Endothelial cell of umbilical vein (primary cell): ENCODE results near the gene GADD45A.

Source experiments
- EZH2 ChIP-seq: IDR thresholded peaks from 2 replicates; pipeline ENCODE4 v1.6.1; 2012; ENCODE audit warnings: borderline replicate concordance, low read depth, mild to moderate bottlenecking, moderate library complexity, low read length, inconsistent platforms; ENCODE audit not compliant: severe bottlenecking
- MYC ChIP-seq: IDR thresholded peaks from one replicate; pipeline ENCODE4 v1.6.1; 2011; ENCODE audit warnings: mild to moderate bottlenecking, low read depth, low read length
- POLR2A ChIP-seq: IDR thresholded peaks from 2 replicates; pipeline ENCODE4 v1.6.1; 2012; ENCODE audit warnings: low read depth, mild to moderate bottlenecking, control low read depth, low read length
- POLR2AphosphoS5 ChIP-seq: IDR thresholded peaks from 2 replicates; pipeline ENCODE4 v1.6.1; 2012; ENCODE audit warnings: low read depth, mild to moderate bottlenecking, control low read depth, low read length, moderate library complexity; ENCODE audit not compliant: insufficient read depth
- TF ChIP-seq, protein P1 (sequence below), 2 donors: IDR thresholded peaks; 1 replicate in 1 of 2; 2 replicates in 1 of 2; pipeline ENCODE4 v1.5.1; 2011; ENCODE audit warnings: low read length in 2 of 2, mild to moderate bottlenecking in 2 of 2, moderate library complexity in 2 of 2, control low read depth in 1 of 2, inconsistent platforms in 1 of 2, low read depth in 1 of 2; ENCODE audit not compliant: insufficient read depth in 1 of 2; ENCODE audit errors: extremely low read depth in 1 of 2
- TF ChIP-seq, protein P2 (sequence below): IDR thresholded peaks from 2 replicates; pipeline ENCODE4 v1.6.1; 2011; ENCODE audit not compliant: insufficient read depth, insufficient read length

DNA sequence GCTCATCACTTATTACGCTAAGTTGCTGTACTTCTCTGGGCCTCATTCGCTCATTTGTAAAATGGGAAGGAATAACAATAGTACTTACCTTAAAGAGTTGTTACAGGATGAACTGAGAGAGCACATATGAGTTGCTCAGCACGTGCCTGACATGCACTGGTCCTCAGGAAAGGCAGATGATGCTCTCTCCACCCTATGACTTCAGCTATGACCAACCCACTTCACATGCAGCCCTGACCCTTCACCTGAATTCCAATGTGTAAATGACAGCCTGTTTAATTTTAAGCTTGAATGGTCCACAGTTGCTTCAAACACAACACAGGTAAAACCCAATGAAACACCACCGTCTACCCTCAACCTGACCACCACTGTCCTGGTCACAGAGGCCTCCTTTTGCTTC is 32.9 kb downstream of the GADD45A start:
- TF ChIP-seq, protein P1, sequence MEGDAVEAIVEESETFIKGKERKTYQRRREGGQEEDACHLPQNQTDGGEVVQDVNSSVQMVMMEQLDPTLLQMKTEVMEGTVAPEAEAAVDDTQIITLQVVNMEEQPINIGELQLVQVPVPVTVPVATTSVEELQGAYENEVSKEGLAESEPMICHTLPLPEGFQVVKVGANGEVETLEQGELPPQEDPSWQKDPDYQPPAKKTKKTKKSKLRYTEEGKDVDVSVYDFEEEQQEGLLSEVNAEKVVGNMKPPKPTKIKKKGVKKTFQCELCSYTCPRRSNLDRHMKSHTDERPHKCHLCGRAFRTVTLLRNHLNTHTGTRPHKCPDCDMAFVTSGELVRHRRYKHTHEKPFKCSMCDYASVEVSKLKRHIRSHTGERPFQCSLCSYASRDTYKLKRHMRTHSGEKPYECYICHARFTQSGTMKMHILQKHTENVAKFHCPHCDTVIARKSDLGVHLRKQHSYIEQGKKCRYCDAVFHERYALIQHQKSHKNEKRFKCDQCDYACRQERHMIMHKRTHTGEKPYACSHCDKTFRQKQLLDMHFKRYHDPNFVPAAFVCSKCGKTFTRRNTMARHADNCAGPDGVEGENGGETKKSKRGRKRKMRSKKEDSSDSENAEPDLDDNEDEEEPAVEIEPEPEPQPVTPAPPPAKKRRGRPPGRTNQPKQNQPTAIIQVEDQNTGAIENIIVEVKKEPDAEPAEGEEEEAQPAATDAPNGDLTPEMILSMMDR (IDR thresholded peaks at IDR 0.05; ENCODE audit: extremely low read depth in 1 of 2, insufficient read depth in 1 of 2, low read depth in 1 of 2, low read length in 2 of 2): no peak
- no peak for TF ChIP-seq POLR2AphosphoS5
- TF ChIP-seq, protein P2, sequence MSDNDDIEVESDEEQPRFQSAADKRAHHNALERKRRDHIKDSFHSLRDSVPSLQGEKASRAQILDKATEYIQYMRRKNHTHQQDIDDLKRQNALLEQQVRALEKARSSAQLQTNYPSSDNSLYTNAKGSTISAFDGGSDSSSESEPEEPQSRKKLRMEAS: no peak
- TF ChIP-seq POLR2A: no peak
- no peak for TF ChIP-seq MYC
- TF ChIP-seq EZH2: no peak
